Activated naive CD8-positive, alpha-beta T cell treated with anti-CD3 and anti-CD28 coated beads, Interleukin-2, amount 50 U/mL, for 16 hours (primary cell): ENCODE results near the gene SETDB1.

ENCODE experiments used
- DNase-seq: peaks from one replicate; pipeline ENCODE4 v3.0.0-alpha.2; 2020; ENCODE audit warnings: low read depth, low spot score

The SETDB1 gene

DNA sequence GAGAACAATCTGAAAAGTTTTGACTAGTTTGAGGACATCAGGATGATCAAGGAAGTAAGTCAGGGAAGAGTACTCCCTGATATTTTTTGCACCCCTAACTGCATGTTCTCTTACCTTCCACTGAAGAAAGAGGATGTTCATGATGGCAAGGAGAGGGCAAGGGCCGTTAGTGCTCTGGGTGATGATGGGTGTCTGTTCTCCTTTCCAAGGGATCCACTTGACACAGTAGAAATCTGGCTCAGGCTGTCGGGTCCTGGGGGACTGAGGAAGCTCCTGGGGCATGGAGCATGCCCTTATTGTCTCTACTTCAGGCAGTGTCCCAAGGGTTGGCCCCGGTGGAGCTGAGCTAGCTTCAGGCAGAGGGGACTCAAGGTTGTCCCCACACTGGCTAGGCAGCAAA lies 75.9 kb downstream of the SETDB1 start:
- DNase-seq: no peak

DNA sequence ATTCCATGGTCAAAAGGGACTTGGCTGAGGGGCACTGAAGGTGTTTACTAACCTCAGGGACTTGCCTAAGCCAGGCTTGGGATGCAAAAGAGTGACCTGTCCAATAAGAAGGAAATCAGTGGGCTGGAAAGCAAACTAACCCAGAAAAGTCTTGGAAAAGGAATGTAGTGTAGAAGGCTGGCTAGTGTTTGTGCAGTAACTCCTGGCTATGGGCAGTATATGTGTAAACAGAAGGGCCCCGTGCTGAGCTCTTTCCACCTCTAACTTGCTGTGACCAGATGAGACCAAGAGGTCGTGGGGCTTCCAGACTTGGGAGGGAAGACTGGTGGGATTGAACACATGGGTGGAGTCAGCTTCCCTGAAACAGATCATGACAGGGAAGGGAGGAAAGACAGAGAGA lies 76.4 kb downstream of the SETDB1 start:
- no peak for DNase-seq

DNA sequence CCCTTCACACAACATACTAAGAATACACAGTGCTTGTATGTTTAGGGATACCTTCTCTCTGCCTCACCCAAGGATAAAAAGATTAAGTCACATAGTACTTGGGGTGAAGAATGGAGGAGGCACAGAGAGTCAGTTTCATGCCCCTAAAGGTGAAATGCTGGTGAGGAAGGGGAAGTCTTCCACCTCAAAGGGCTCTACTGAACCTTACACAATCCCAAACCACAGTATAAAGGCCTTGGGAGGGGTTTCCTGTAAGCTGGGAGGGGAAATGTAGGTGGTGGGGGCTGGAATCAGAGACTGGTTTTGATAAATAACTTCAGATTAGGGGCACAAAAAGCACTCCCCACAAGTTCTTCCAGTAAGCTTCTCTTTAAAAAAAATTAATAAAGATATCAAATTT lies 77.0 kb downstream of the SETDB1 start:
- DNase-seq: no peak

DNA sequence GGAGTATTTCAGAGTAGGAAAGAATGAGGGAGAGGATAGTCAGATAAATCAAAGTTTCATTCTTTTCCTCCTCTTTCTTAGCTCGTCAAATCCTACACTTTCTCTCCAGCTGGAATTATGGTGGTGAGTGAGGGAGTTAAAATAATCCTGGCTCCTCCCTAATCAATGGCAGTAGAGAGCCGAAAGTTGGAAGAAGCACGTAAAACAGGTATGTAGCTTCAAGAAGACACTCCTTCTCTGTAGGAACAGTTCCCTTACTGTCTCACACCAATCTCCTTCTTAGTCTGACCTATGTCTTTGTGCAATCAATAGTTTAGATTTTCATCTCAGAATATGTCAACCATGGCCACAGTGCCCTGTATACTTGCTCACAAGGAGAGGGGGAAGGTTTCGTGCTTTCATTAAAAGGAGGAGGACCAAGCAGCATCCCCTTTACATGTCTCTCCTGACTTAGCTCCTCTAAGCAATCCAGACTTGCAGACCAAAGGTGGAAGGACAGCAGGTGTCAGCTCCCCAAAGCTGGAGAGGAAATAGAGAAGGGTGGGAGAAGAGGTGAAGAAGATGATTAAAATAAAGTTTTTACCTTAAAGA lies 79.7 kb downstream of the SETDB1 start:
- no peak for DNase-seq

DNA sequence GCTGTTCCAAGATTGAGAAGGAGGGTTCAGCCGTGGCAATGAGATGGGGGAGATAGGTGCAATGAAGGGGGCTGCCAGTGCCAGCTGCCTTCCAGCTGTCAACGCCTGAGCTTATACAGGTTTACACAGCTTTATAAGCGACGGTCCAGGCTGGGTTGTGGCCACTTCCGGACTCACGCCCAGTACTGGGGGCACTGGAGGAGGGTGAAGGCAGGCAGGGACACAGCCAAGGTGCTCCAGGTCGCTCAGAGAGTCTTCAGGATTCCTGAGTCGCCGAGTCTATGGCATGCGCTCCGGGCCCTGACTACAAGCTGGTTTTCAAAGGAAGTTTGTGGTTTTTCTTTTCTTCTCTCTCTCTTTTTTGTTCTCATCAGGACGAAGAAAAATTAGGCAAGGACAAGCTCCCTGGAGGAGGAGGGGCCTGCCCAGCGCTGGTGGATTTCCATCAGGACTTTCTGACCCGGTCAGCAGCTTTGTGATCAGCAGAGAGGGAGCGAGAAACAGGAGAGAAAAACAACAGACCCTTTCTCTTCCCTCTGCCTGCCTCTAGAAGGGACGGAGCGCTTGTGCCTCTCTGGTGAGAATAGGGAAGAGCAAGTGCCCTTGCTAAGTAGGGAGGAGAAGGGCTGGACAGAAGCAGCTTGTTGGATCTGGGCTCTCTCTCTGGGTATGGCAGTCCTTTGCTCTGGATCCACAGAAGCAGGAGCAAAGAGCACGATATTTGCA lies 80.3 kb downstream of the SETDB1 start, which contains the start of gene MINDY1:
TSS of gene MINDY1 (minus strand) at position 576 of the 726 bp plus-strand sequence. CDS start 4,285 bp downstream, outside the sequence.
- DNase-seq: no peak

DNA sequence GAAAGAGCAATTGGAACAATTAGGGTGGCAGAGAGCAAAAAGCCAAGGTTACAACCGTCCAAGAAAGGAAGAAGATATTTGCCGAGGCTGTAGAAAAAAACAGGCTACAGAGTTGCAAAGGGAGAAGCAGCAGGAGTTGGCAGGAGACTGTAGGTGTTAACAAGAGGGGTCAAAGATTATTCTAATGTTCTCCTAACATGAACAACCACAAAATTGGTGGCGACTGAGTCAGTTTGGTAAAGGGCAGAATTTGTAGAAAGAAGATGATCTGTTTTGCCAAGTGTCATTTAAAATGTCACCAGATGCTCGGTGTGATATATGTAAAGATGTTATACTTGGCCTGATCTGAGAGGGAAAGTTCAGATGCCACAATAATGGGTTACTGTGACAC lies 81.7 kb downstream of the SETDB1 start:
- no peak for DNase-seq

DNA sequence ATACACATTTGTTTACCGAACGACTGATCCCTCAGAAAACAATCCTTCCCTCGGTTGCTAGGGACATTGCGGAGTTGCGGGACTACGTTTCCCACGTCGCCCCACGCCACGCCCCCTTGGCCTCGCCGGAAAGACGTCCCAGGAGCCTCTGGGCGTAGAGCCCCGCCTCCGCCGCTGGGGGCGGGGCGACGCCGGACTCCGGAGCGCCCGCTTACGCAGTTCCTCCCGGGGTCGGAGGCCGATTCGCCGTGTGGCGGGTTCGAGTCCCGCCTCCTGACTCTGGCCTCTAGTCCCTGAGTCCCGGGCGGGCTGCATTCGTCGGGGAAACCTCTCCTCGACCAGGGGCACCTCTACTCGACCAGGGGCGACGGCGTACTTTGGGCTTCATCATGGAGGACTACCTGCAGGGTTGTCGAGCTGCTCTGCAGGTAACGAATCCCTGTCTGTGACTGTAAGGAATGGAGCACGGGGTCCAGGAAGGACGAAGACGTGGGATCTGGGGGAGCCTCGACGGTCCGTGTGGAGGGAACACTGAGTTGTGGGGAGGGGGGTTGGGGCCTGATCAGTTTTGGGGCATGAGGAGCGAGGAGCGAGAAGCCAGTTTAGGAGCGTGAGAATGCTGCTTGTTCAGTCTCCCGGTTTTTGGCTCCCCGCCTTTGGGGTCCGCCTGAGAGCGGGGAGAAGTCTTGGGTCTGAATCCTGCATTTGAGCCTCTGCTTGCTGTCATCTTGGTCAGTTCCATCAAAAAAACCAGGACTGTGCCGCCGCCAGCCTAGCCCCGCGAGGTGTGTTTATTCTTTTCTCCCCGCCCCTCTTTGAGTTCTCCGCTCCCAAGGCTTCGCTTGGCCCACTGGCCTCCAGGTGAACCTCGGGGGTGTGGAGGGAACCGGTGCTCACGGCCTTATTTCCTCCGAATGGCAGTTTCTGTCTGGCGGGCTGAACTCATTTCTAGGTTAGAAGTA lies 82.4 kb downstream of the SETDB1 start, which contains the start of gene PRUNE1:
TSS of gene PRUNE1 (plus strand) at position 206 of the 962 bp plus-strand sequence. CDS start at position 390, 184 bp downstream.
- DNase-seq: peak; percentile 86

DNA sequence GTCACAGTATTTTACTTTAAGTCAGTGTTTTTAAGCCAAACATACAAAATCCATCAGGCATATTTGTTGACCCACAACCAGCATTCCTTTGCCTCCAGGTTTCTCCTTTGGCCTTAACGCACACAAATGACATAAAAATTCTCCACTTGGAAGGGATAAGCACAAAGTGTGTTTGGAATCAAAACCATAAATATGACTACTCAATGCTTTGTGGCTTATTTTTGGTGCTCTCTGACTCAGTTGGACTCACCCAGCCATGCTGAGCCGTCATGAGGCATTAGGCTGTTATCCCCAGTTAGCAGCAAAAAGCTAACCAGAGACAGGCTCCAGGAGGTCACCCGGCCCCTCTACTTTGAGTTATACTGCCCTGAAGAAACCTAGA lies 83.0 kb downstream of the SETDB1 start:
- DNase-seq: no peak

DNA sequence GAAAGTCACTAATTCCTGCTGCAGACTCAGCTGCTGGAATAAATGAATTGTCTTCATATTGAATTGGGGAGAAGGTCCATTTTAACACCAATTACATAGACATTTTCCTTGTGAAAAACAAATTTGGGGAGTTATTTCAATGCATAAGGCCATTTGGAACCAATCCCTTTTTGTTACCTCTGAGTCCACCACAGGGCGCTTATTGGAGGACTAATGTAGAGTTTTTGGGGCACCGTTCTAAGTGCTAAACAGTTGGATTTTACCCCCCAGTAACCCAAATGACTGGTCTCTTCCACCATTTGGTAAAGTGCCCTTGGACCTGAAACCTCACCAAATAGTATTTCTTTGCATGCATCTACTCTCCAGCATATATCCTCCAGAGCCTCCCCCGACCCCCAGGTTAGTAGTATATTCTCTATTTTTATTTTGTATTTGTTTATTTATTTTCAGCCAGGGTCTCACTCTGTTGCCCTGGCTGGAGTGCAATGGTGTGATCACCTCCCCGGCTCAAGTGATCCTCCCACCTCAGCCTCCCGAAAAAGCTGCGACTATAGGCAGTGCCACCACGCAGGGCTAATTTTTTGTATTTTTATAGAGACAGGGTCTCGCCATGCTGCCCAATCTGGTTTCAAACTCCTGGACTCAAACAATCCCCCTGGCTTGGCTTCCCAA lies 83.6 kb downstream of the SETDB1 start:
- no peak for DNase-seq

DNA sequence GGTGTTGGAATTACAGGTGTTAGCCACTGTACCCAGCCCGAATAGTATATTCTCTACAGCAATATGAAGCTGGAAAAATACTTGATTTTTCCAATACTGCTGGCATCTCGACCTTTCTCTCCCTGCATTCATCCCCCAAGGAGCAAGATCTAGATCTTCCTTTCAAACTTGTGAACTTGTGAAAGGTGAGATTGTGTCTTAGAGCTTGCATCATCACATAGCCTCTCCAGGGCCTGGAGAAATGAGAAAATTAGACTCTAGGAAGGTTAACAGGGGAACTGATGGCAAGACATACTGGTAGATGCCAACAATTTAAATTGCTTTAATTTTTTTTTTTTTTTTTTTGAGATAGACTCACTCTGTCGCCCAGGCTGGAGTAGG lies 84.2 kb downstream of the SETDB1 start:
- no peak for DNase-seq

DNA sequence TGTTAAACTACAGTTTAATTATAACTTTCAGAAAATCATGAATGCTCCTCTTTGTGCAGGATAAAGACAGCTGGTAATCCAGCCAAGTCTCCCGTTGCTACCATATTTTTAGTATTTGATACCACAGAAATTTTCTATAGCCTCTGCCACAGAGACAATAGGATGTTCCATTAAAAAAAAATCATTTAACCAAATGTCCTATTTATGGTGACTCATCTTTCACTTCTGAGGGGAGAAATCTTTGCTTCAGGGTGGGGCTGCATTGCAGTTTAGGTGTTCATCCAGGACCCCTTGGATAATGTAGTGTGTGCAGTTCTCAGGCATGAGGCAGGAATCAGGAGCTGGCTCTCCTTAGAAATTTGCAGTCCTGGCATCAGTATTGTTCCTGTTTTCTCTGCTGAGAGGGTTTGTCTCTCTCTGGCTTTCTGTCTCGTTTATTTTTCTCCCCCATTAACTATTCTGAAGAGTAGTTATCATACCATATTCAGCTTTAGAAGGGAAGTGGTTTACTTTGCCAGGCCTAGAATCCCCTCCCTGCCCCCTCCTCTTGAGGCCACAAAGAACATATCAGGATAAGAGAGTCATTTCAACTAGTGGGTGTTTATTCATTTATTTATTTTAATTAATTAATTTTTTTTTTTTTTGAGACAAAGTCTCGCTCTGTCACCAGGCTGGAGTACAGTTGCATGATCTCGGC lies 85.1 kb downstream of the SETDB1 start:
- DNase-seq: no peak

DNA sequence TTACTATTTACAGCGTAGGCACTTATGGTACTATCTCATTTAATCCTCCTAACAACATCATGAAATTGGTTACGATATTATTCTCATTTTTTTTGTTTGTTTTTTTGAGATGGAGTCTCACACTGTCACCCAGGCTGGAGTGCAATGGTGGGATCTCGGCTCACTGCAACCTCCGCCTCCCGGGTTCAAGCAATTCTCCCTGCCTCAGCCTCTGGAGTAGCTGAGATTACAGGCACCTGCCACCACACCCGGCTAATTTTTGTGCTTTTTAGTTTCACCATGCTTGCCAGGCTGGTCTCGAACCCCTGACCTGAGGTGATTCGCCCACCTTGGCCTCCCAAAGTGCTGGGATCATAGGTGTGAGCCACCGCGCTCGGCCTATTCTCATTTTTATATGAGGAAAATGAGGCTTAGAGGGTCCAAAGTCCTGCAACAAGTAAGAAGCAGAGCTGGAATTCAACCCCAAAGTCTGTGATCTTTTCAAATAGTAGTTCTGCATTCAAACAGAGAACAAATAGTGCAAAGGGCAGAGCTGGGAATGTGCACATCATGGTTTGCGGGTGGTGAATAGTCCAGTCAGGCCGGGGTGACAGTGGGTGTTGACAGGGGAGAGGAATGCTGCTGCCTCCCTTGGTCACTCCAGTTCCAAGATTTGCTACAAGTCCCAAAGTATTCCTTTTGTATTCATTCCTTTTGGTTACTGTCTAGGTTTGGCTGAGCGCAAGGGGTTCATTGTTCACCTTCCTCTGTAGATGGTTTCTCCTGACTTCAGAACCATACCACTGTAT lies 86.7 kb downstream of the SETDB1 start:
- no peak for DNase-seq

DNA sequence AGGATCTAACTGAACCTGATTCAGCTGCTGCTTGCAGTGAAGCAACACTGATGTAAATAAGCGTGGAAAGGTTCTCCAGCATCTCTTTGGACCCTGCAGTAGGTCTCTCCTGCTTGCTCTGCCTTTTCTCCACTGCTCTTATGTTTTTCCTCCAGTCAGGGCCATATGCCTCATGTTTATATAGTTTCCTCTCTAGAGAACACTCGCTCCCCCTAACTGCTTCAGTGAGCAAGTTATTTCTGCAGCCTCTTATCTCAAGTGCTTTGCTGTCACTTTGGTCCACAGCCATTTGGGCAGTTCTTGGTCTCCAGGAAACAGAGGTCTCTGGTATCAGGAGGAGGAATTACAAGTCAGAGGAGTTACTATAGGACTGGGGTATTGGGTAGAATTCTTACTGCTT lies 87.4 kb downstream of the SETDB1 start:
- DNase-seq: no peak
